OCI-LY1 (cell line): ENCODE data around the gene FKBP6.
"Not testable (repeated sequence)": the region's sequence is repeated elsewhere in the genome, so short reads cannot be mapped to it uniquely, and the experiment has no call there.

Experiments used
- EZH2 ChIP-seq: fragments of 200-600 bp; sonication (generic), shearing (Covaris generic); IDR thresholded peaks from 2 replicates; pipeline ENCODE4 v1.8.0; 2017; ENCODE audit warnings: borderline replicate concordance, mixed run types, mild to moderate bottlenecking, antibody characterized with exemption, low read length, moderate library complexity, mixed read lengths
- TF ChIP-seq, protein P1 (sequence below): fragments of 200-600 bp; sonication (generic), shearing (Covaris generic); IDR thresholded peaks from 2 replicates; pipeline ENCODE4 v1.5.1; 2017; ENCODE audit warnings: mild to moderate bottlenecking, antibody characterized with exemption, low read length, moderate library complexity, mixed read lengths

DNA sequence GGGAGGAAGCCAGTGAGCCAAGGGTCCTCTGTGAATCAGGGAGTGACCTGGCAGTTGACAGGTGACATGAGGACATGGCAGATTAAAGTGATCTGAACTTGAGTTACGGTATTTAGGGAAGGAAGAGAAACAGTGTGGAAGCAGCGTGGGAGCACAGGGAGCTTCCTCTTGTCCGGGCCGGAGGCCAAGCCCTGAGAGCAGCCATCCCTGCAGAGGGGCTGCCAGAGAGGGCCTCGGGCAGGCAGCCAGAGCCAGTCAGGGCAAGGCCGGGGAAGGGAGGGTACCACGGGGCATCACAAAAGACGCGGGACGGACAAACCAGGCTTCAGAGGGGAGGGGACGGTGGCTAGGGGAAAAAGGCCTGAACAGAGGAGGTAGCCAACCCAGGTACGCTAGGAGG is 28.1 kb upstream of the FKBP6 start:
- TF ChIP-seq, protein P1, sequence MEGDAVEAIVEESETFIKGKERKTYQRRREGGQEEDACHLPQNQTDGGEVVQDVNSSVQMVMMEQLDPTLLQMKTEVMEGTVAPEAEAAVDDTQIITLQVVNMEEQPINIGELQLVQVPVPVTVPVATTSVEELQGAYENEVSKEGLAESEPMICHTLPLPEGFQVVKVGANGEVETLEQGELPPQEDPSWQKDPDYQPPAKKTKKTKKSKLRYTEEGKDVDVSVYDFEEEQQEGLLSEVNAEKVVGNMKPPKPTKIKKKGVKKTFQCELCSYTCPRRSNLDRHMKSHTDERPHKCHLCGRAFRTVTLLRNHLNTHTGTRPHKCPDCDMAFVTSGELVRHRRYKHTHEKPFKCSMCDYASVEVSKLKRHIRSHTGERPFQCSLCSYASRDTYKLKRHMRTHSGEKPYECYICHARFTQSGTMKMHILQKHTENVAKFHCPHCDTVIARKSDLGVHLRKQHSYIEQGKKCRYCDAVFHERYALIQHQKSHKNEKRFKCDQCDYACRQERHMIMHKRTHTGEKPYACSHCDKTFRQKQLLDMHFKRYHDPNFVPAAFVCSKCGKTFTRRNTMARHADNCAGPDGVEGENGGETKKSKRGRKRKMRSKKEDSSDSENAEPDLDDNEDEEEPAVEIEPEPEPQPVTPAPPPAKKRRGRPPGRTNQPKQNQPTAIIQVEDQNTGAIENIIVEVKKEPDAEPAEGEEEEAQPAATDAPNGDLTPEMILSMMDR, result not testable (repeated sequence)
- not testable (repeated sequence) for TF ChIP-seq EZH2
